IMR-90 (cell line): Measurements from ENCODE around the gene RTBDN. TPM values are rescaled to one million over a fixed set of nuclear protein-coding genes. Genes with fewer than 3 reads are reported as not detected.

ENCODE experiments used
- ATAC-seq: fragments of 200-7000 bp; cut with Tn5 transposase; 2 replicates; pipeline ENCODE4 v1.9.1; 2020; ENCODE audit warnings: low read depth, mild to moderate bottlenecking, moderate library complexity
- BruUV-seq: library from RNA; stranded (reverse); fragments of 400-500 nt; replicated peaks from 2 replicates; lab custom pipeline; 2021; lab: Mats Ljungman, UMichigan
- CTCF ChIA-PET: fragments of 300-600 bp; formaldehyde crosslinking; extraction: SDS; loops from one replicate; lab custom pipeline; 2021; ENCODE audit warnings: antibody characterized with exemption; lab: Yijun Ruan, JAX
- POLR2A ChIA-PET: fragments of 300-600 bp; sonication (Branson Sonifier 250); formaldehyde crosslinking; loops from one replicate; lab custom pipeline; 2022; ENCODE audit warnings: antibody characterized with exemption; ENCODE audit not compliant: unreplicated experiment; lab: Charles Lee
- DNase-seq: peaks from one replicate; pipeline ENCODE4 v3.0.0; 2013
- H2AFZ ChIP-seq: replicated peaks from 2 replicates; pipeline ENCODE3; 2013; ENCODE audit warnings: low read length, mild to moderate bottlenecking; ENCODE audit not compliant: poor library complexity
- H2AK5ac ChIP-seq: 2 replicates; pipeline ENCODE4 v1.6.1; 2013; ENCODE audit warnings: low read depth, low read length, inconsistent platforms
- H2AK9ac ChIP-seq: replicated peaks from 2 replicates; pipeline ENCODE3; 2013; ENCODE audit warnings: mild to moderate bottlenecking, low read depth, low read length, moderate library complexity; ENCODE audit not compliant: poor library complexity
- H2BK120ac ChIP-seq: 2 replicates; pipeline ENCODE4 v1.6.1; 2013; ENCODE audit warnings: low read depth, low read length, inconsistent platforms
- H2BK15ac ChIP-seq: 3 replicates; pipeline ENCODE4 v1.6.1; 2013; ENCODE audit warnings: low read depth, low read length, inconsistent platforms
- H2BK20ac ChIP-seq: 2 replicates; pipeline ENCODE4 v1.6.1; 2013; ENCODE audit warnings: low read depth, mild to moderate bottlenecking, inconsistent platforms, low read length, moderate library complexity
- H2BK5ac ChIP-seq: 2 replicates; pipeline ENCODE4 v1.6.1; 2013; ENCODE audit warnings: mild to moderate bottlenecking, low read depth, low read length, inconsistent platforms; ENCODE audit not compliant: poor library complexity, severe bottlenecking
- H3K14ac ChIP-seq: replicated peaks from 2 replicates; pipeline ENCODE4 v1.6.1; 2013; ENCODE audit warnings: low read depth, low read length, inconsistent platforms
- H3K18ac ChIP-seq: 2 replicates; pipeline ENCODE4 v1.6.1; 2013; ENCODE audit warnings: low read depth, low read length, control low read depth
- H3K23ac ChIP-seq: 2 replicates; pipeline ENCODE4 v1.6.1; 2013; ENCODE audit warnings: low read depth, low read length, inconsistent platforms
- H3K27ac ChIP-seq: 2 replicates; pipeline ENCODE4 v1.5.1; 2013; ENCODE audit warnings: mild to moderate bottlenecking, control low read depth, low read length; ENCODE audit not compliant: insufficient read depth
- H3K27me3 ChIP-seq: 2 replicates; pipeline ENCODE4 v1.6.1; 2013; ENCODE audit warnings: low read length; ENCODE audit not compliant: control insufficient read depth, insufficient read depth
- H3K36me3 ChIP-seq: 2 replicates; pipeline ENCODE4 v1.6.1; 2013; ENCODE audit warnings: low read length, mixed read lengths; ENCODE audit not compliant: control insufficient read depth, insufficient read depth
- H3K4ac ChIP-seq: 2 replicates; pipeline ENCODE4 v1.6.1; 2013; ENCODE audit warnings: low read depth, low read length, inconsistent platforms
- H3K4me1 ChIP-seq: 2 replicates; pipeline ENCODE4 v1.6.1; 2013; ENCODE audit warnings: low read length, mixed read lengths; ENCODE audit not compliant: control insufficient read depth, insufficient read depth
- H3K4me2 ChIP-seq: 2 replicates; pipeline ENCODE4 v1.6.1; 2013; ENCODE audit warnings: low read depth, mild to moderate bottlenecking, control low read depth, low read length, moderate library complexity
- H3K4me3 ChIP-seq: 2 replicates; pipeline ENCODE4 v1.5.1; 2013; ENCODE audit warnings: low read depth, mild to moderate bottlenecking, control low read depth, low read length, moderate library complexity; ENCODE audit not compliant: insufficient read depth
- H3K56ac ChIP-seq: 2 replicates; pipeline ENCODE4 v1.6.1; 2013; ENCODE audit warnings: low read length, inconsistent platforms; ENCODE audit not compliant: insufficient read depth; ENCODE audit errors: extremely low read depth
- H3K79me1 ChIP-seq, 2 experiments: 2 replicates each; pipeline ENCODE4 v1.6.1; 2013; ENCODE audit warnings: low read length in 2 of 2, inconsistent platforms in 1 of 2, low read depth in 1 of 2
- H3K9ac ChIP-seq: 2 replicates; pipeline ENCODE4 v1.6.1; 2013; ENCODE audit warnings: low read depth, low read length, control low read depth
- H3K9me1 ChIP-seq: 2 replicates; pipeline ENCODE4 v1.6.1; 2013; ENCODE audit warnings: low read length, inconsistent platforms; ENCODE audit not compliant: insufficient read depth
- H3K9me3 ChIP-seq: 2 replicates; pipeline ENCODE4 v1.6.1; 2013; ENCODE audit warnings: low read length; ENCODE audit not compliant: control insufficient read depth, insufficient read depth
- H4K20me1 ChIP-seq: 2 replicates; pipeline ENCODE4 v1.6.1; 2013; ENCODE audit warnings: low read length, inconsistent platforms; ENCODE audit not compliant: insufficient read depth
- H4K5ac ChIP-seq: 2 replicates; pipeline ENCODE4 v1.6.1; 2013; ENCODE audit warnings: mild to moderate bottlenecking, low read depth, low read length, control low read depth
- H4K8ac ChIP-seq, 2 experiments: 2 replicates each; pipeline ENCODE4 v1.6.1; 2013; ENCODE audit warnings: low read depth in 2 of 2, low read length in 2 of 2, control low read depth in 1 of 2, inconsistent platforms in 1 of 2
- H4K91ac ChIP-seq: 2 replicates; pipeline ENCODE4 v1.6.1; 2013; ENCODE audit warnings: low read depth, low read length, inconsistent platforms; ENCODE audit not compliant: insufficient read depth
- BHLHE40 ChIP-seq: fragments of 150-350 bp; IDR thresholded peaks from 2 replicates; pipeline ENCODE4 v1.6.1; 2016; ENCODE audit warnings: mild to moderate bottlenecking, low read depth, low read length
- NFE2L2 ChIP-seq: fragments of 150-350 bp; IDR thresholded peaks from 2 replicates; pipeline ENCODE4 v1.6.1; 2016; ENCODE audit warnings: low read depth, mild to moderate bottlenecking, low read length
- RCOR1 ChIP-seq: IDR thresholded peaks from 2 replicates; pipeline ENCODE4 v1.6.1; 2012; ENCODE audit warnings: mild to moderate bottlenecking, low read length, improper control_type of control experiment; ENCODE audit not compliant: insufficient replicate concordance
- RFX5 ChIP-seq: IDR thresholded peaks from 2 replicates; pipeline ENCODE4 v1.8.0; 2012; ENCODE audit warnings: low read depth, mild to moderate bottlenecking, low read length, moderate library complexity
- WGBS, 2 experiments: methylation state at CpG; one replicate each; pipeline versions ENCODE4 v1.1.5 to v1.1.7; 2013; ENCODE audit warnings: missing lambda C conversion rate in 2 of 2; ENCODE audit not compliant: insufficient read length in 1 of 2; ENCODE audit errors: extremely low coverage in 2 of 2; 5-methylcytosine and 5-hydroxymethylcytosine counted together
- dilution Hi-C: fragments of 300-500 bp; cut with HindIII; formaldehyde crosslinking; loops from one replicate; pipeline ENCODE4 v1.14.3; 2018; ENCODE audit warnings: low sequenced_read_pairs; ENCODE audit not compliant: unreplicated experiment
- in situ Hi-C: fragments of 300-500 bp; cut with MboI; formaldehyde crosslinking; loops from 3 replicates; pipeline ENCODE4 v1.14.3; 2019; ENCODE audit warnings: low sequenced_read_pairs, inconsistent platforms, mixed read lengths
- intact Hi-C: fragments of 100-400 bp; cut with micrococcal nuclease; formaldehyde crosslinking; loops from 2 replicates; pipeline ENCODE4 v1.10.0; 2022
- polyA plus RNA-seq, 3 experiments: library from polyadenylated mRNA; depleted of rRNA; stranded (reverse); fragments of >200 nt; gene quantifications; 2 replicates each; pipeline ENCODE4 v1.2.3, GENCODE V29; 2012; ENCODE audit warnings: low replicate concordance in 1 of 3
- total RNA-seq: library from RNA; depleted of rRNA; stranded (reverse); fragments of >200 nt; gene quantifications from 2 replicates; pipeline ENCODE4 v1.2.3, GENCODE V29; 2012

Gene RTBDN
- total and polyA plus RNA-seq, 2 of the 4 experiments (the other 2 are of a cell fraction) = 0.07 TPM; not detected in 1

DNA sequence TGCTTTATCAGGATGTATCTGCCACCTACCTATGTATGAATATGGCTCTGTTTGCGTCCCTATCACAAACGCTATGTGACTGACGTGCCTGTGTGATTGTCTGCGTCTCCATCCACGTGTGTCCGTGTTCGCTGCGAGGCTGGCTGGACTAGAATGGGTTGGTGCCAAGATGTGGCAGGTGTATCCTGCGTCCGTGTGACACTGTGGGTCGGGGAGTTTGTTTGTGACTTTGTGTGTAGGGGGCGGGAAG, 52.3 kb downstream of the RTBDN start:
- BruUV-seq = no TSS peak
- peak; percentile 33 for TF ChIP-seq RCOR1
- no peak for TF ChIP-seq BHLHE40
- TF ChIP-seq RFX5 = no peak
- no peak for TF ChIP-seq NFE2L2
- H3K4me3 ChIP-seq = peak overlapping the region; percentile 50
- no peaks in the 10 kb centered on the region for H3K27me3 ChIP-seq
- peaks cover 0 to 45% of the 10 kb centered on the region in 2 experiments; a peak in 3 of 4 replicates for H3K79me1 ChIP-seq
- in situ Hi-C loops (loop anchor here (25.0 kb wide), 1 partner anchor 1055 kb away; no protein-coding TSS in a partner anchor), dilution Hi-C loops (no loop called here), intact Hi-C loops (no loop called here)
- H3K36me3 ChIP-seq = no peaks in the 10 kb centered on the region
- H3K56ac ChIP-seq = peak overlapping the region; percentile 82
- H2BK15ac ChIP-seq = peak overlapping the region; percentile 94
- peak overlapping the region; percentile 91 for H2BK20ac ChIP-seq
- no peak for DNase-seq
- ATAC-seq = no peak
- peak overlapping the region; percentile 98 for H2AK9ac ChIP-seq
- peak overlapping the region; percentile 97 for H4K91ac ChIP-seq
- peak overlapping the region; percentile 92 to 98 for H4K8ac ChIP-seq
- peak overlapping the region; percentile 96 for H3K4me2 ChIP-seq
- H2AK5ac ChIP-seq = peak overlapping the region; percentile 99
- H3K27ac ChIP-seq = peak overlapping the region; percentile 89
- H3K9ac ChIP-seq = peak overlapping the region; percentile 79
- peak overlapping the region; percentile 95 for H2BK5ac ChIP-seq
- peaks cover 36% of the 10 kb centered on the region for H3K9me1 ChIP-seq
- ChIA-PET POLR2A (interaction anchor here (0.6 to 1.6 kb wide), 2 partner anchors 10 to 83 kb away, joined by 3 to 11 read pairs; partner anchors contain the start of gene JUNB), CTCF (interaction anchor here (1.0 to 1.4 kb wide), 3 partner anchors 14 to 66 kb away, joined by 3 to 5 read pairs (median 3); no protein-coding TSS in a partner anchor)
- peak overlapping the region; percentile 96 for H4K5ac ChIP-seq
- peaks cover 3% of the 10 kb centered on the region; the same call in 1 of the 2 replicates for H4K20me1 ChIP-seq
- 7% methylated on average over 10 of the region's 12 CpGs; no CpG with 5 or more reads in 1 of the 2 experiments for WGBS, 2 experiments
- peak overlapping the region; percentile 97 for H2AFZ ChIP-seq
- H3K23ac ChIP-seq = peak overlapping the region; percentile 92
- H3K14ac ChIP-seq = peak overlapping the region; percentile 99
- no peaks in the 10 kb centered on the region for H3K9me3 ChIP-seq
- peaks cover 49% of the 10 kb centered on the region for H3K4me1 ChIP-seq
- H3K4ac ChIP-seq = peak overlapping the region; percentile 100
- peak overlapping the region; percentile 99 for H3K18ac ChIP-seq
- peak overlapping the region; percentile 90 for H2BK120ac ChIP-seq
